HL-60 (cell line): ENCODE results near the gene TEKTIP1.

Experiments used
- DNase-seq, 2 experiments: peaks; one replicate each; pipeline ENCODE4 v3.0.0-alpha.2; 2010 to 2020; ENCODE audit warnings: low read depth in 1 of 2, low spot score in 1 of 2
- H3K27ac ChIP-seq: fragments of 250-450 bp; sonication (Bioruptor Pico); replicated peaks from 2 replicates; pipeline ENCODE4 v1.5.1; 2020; ENCODE audit warnings: mild to moderate bottlenecking, moderate library complexity
- H3K27me3 ChIP-seq: fragments of 250-450 bp; sonication (Bioruptor Pico); 2 replicates; pipeline ENCODE4 v1.5.1; 2021; ENCODE audit warnings: mild to moderate bottlenecking, moderate library complexity; ENCODE audit not compliant: insufficient read depth, poor library complexity, severe bottlenecking
- H3K4me3 ChIP-seq: replicated peaks from 2 replicates; pipeline ENCODE4 v1.5.1; 2011; ENCODE audit warnings: mild to moderate bottlenecking, control low read depth, low read length; ENCODE audit not compliant: insufficient read depth
- CTCF ChIP-seq: IDR thresholded peaks from one replicate; pipeline ENCODE4 v1.5.1; 2011; ENCODE audit warnings: low read length, control low read depth, inconsistent platforms; ENCODE audit not compliant: insufficient read depth
- GABPA ChIP-seq: IDR thresholded peaks from 2 replicates; pipeline ENCODE4 v1.6.1; 2012; ENCODE audit warnings: low read depth
- POLR2AphosphoS5 ChIP-seq: IDR thresholded peaks from 2 replicates; pipeline ENCODE4 v1.6.1; 2012; ENCODE audit warnings: low read depth
- REST ChIP-seq: IDR thresholded peaks from 2 replicates; pipeline ENCODE4 v1.6.1; 2012; ENCODE audit warnings: low read depth; ENCODE audit not compliant: insufficient replicate concordance
- SPI1 ChIP-seq: IDR thresholded peaks from 2 replicates; pipeline ENCODE4 v1.6.1; 2012; ENCODE audit warnings: low read depth, mild to moderate bottlenecking, borderline replicate concordance

TEKTIP1 gene

GRCh38 chr19:3546119-3546518 is 7.1 kb downstream of the TEKTIP1 start:
- no peak overlapping the region for H3K4me3 ChIP-seq
- no peak for DNase-seq
- TF ChIP-seq REST (no peak), GABPA (no peak), CTCF (no peak), POLR2AphosphoS5 (no peak), SPI1 (no peak)
- H3K27ac ChIP-seq: no peak overlapping the region
- no peaks in the 10 kb centered on the region for H3K27me3 ChIP-seq

- Histone ChIP-seq H3K27me3 (no peaks in the 10 kb centered on the region), H3K4me3 (no peak overlapping the region), H3K27ac (peak overlapping the region; percentile 89)
- no peak for DNase-seq
- TF ChIP-seq GABPA: no peak
- TF ChIP-seq CTCF: peak; percentile 50
- TF ChIP-seq REST: no peak
Observed at GRCh38 chr19:3547301-3547731, 8.3 kb downstream of the TEKTIP1 start.

- Histone ChIP-seq H3K27ac (peak overlapping the region; percentile 89), H3K27me3 (no peaks in the 10 kb centered on the region), H3K4me3 (no peak overlapping the region)
- no peak for DNase-seq
- no peak for TF ChIP-seq POLR2AphosphoS5
- no peak for TF ChIP-seq REST
- TF ChIP-seq CTCF: no peak
- no peak for TF ChIP-seq SPI1
- TF ChIP-seq GABPA: no peak
Observed at GRCh38 chr19:3547767-3548282, 8.9 kb downstream of the TEKTIP1 start.
